Lung (tissue), 12 donors: Measurements from ENCODE around the gene GLB1L2. TPM values are rescaled to one million over a fixed set of nuclear protein-coding genes. Genes with fewer than 3 reads are reported as not detected.

ENCODE experiments used
- ATAC-seq: fragments of 200-7000 bp; cut with Tn5 transposase; one replicate; pipeline ENCODE4 v1.9.1; 2020; ENCODE audit warnings: moderate number of reproducible peaks; ENCODE audit not compliant: insufficient read depth, low FRiP score
- DNase-seq, 3 donors: peaks; one replicate each; pipeline ENCODE4 v3.0.0-alpha.2; 2013 to 2017
- H3K27ac ChIP-seq, 2 donors: one replicate each; pipeline ENCODE4 v1.5.1; 2013; ENCODE audit warnings: mild to moderate bottlenecking in 2 of 2, moderate library complexity in 2 of 2, control low read depth in 1 of 2, inconsistent platforms in 1 of 2, low read depth in 1 of 2, low read length in 1 of 2
- H3K27me3 ChIP-seq, 3 donors: one replicate each; pipeline ENCODE4 v1.5.1; 2013; ENCODE audit warnings: low read length in 2 of 3; ENCODE audit not compliant: control insufficient read depth in 3 of 3, insufficient read depth in 3 of 3
- H3K36me3 ChIP-seq, 4 donors: one replicate each; pipeline ENCODE4 v1.5.1; 2013; ENCODE audit warnings: low read length in 4 of 4, mild to moderate bottlenecking in 1 of 4, moderate library complexity in 1 of 4; ENCODE audit not compliant: control insufficient read depth in 4 of 4, insufficient read depth in 4 of 4
- H3K4me1 ChIP-seq, 5 donors: one replicate each; pipeline ENCODE4 v1.5.1; 2013; ENCODE audit warnings: low read length in 5 of 5, mild to moderate bottlenecking in 2 of 5, moderate library complexity in 1 of 5; ENCODE audit not compliant: control insufficient read depth in 5 of 5, insufficient read depth in 5 of 5
- H3K4me3 ChIP-seq: one replicate; pipeline ENCODE4 v1.5.1; 2013; ENCODE audit warnings: mild to moderate bottlenecking, control low read depth, moderate library complexity
- H3K9ac ChIP-seq, 2 donors: one replicate each; pipeline ENCODE4 v1.5.1; 2013; ENCODE audit warnings: low read length in 2 of 2, control low read depth in 1 of 2; ENCODE audit not compliant: insufficient read depth in 1 of 2
- H3K9me3 ChIP-seq, 4 donors: one replicate each; pipeline ENCODE4 v1.5.1; 2013; ENCODE audit warnings: low read length in 3 of 4, mild to moderate bottlenecking in 1 of 4, moderate library complexity in 1 of 4; ENCODE audit not compliant: control insufficient read depth in 4 of 4, insufficient read depth in 3 of 4
- WGBS, 2 donors: extraction: QIAGEN DNeasy Blood & Tissue Kit; methylation state at CpG; one replicate each; pipeline ENCODE4 v1.1.7; 2013; 5-methylcytosine and 5-hydroxymethylcytosine counted together
- polyA plus RNA-seq, 2 donors: library from polyadenylated mRNA; stranded (reverse); fragments of 200-250 nt; gene quantifications; one replicate each; pipeline ENCODE4 v1.2.1, GENCODE V29; 2013
- total RNA-seq, 2 donors: library from RNA; depleted of rRNA in 1 of 2; stranded (reverse); fragments of >200 nt in 1 of 2; gene quantifications; one replicate each; pipeline ENCODE4 v1.2.1, GENCODE V29; 2014 to 2021
- TF ChIP-seq, protein P1 (sequence below): IDR thresholded peaks from 2 replicates; pipeline ENCODE4 v1.5.1; 2012; ENCODE audit warnings: mild to moderate bottlenecking; ENCODE audit errors: control extremely low read depth, extremely low read depth
- donor health status: control.
- donor health status: control.
- donor health status: Bipolar disorder and iron deficiency.
- donor health status: healthy.
- donor health status: DM: yes; HTN: yes; CAD: no.

GLB1L2 gene
- total and polyA plus RNA-seq, 4 donors: 7.1 to 13.6 (median 9.3) TPM

- no peak for ATAC-seq
- no peak for DNase-seq
- H3K9ac ChIP-seq: no peak overlapping the region
- TF ChIP-seq, protein P1, sequence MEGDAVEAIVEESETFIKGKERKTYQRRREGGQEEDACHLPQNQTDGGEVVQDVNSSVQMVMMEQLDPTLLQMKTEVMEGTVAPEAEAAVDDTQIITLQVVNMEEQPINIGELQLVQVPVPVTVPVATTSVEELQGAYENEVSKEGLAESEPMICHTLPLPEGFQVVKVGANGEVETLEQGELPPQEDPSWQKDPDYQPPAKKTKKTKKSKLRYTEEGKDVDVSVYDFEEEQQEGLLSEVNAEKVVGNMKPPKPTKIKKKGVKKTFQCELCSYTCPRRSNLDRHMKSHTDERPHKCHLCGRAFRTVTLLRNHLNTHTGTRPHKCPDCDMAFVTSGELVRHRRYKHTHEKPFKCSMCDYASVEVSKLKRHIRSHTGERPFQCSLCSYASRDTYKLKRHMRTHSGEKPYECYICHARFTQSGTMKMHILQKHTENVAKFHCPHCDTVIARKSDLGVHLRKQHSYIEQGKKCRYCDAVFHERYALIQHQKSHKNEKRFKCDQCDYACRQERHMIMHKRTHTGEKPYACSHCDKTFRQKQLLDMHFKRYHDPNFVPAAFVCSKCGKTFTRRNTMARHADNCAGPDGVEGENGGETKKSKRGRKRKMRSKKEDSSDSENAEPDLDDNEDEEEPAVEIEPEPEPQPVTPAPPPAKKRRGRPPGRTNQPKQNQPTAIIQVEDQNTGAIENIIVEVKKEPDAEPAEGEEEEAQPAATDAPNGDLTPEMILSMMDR: no peak
- no peak overlapping the region for H3K27ac ChIP-seq
- peaks cover 0 to 7% (median 0%) of the 10 kb centered on the region in 3 donors for H3K27me3 ChIP-seq
- H3K9me3 ChIP-seq: peaks cover 0 to 6% (median 0%) of the 10 kb centered on the region in 4 donors
- no peaks in the 10 kb centered on the region for H3K36me3 ChIP-seq
- WGBS, 2 donors: 84 to 85% methylated on average over 4 of the region's 4 CpGs
- H3K4me1 ChIP-seq: peaks cover 0 to 14% (median 5%) of the 10 kb centered on the region in 5 donors
- no peak overlapping the region for H3K4me3 ChIP-seq
Measured at GRCh38 chr11:134388590-134388989, 56.8 kb downstream of the GLB1L2 start.

GRCh38 chr11:134389464-134390180 lies 57.8 kb downstream of the GLB1L2 start:
- 88 to 97% methylated on average over 24 to 25 of the region's 25 CpGs for WGBS, 2 donors
- Histone ChIP-seq H3K9me3 (peaks cover 0 to 2% (median 0%) of the 10 kb centered on the region in 4 donors), H3K4me3 (no peak overlapping the region), H3K27ac (no peak overlapping the region), H3K9ac (no peak overlapping the region), H3K4me1 (peaks cover 0 to 14% (median 5%) of the 10 kb centered on the region in 5 donors), H3K36me3 (no peaks in the 10 kb centered on the region), H3K27me3 (peaks cover 0 to 7% (median 0%) of the 10 kb centered on the region in 3 donors)
- DNase-seq (no peak), ATAC-seq (no peak)
- TF ChIP-seq, protein P1: no peak

GRCh38 chr11:134390706-134391569 lies 59.1 kb downstream of the GLB1L2 start:
- WGBS, 2 donors: 79 to 82% methylated on average over 15 of the region's 15 CpGs
- no peak overlapping the region for H3K4me3 ChIP-seq
- H3K27me3 ChIP-seq: peaks cover 0 to 7% (median 0%) of the 10 kb centered on the region in 3 donors
- peaks cover 0 to 5% (median 0%) of the 10 kb centered on the region in 4 donors for H3K9me3 ChIP-seq
- TF ChIP-seq, protein P1: no peak
- no peak overlapping the region for H3K27ac ChIP-seq
- no peak for DNase-seq
- no peak overlapping the region for H3K9ac ChIP-seq
- no peaks in the 10 kb centered on the region for H3K36me3 ChIP-seq
- no peak for ATAC-seq
- peaks cover 0 to 5% (median 0%) of the 10 kb centered on the region in 5 donors for H3K4me1 ChIP-seq
